ENCODE results near the gene BTN3A1. TPM values are rescaled to one million over a fixed set of nuclear protein-coding genes. Genes with fewer than 3 reads are reported as not detected.
"Not testable (repeated sequence)": the region's sequence is repeated elsewhere in the genome, so short reads cannot be mapped to it uniquely, and the experiment has no call there.

Gene BTN3A1
- total RNA-seq, 1 donor: 51.2 TPM

DNA sequence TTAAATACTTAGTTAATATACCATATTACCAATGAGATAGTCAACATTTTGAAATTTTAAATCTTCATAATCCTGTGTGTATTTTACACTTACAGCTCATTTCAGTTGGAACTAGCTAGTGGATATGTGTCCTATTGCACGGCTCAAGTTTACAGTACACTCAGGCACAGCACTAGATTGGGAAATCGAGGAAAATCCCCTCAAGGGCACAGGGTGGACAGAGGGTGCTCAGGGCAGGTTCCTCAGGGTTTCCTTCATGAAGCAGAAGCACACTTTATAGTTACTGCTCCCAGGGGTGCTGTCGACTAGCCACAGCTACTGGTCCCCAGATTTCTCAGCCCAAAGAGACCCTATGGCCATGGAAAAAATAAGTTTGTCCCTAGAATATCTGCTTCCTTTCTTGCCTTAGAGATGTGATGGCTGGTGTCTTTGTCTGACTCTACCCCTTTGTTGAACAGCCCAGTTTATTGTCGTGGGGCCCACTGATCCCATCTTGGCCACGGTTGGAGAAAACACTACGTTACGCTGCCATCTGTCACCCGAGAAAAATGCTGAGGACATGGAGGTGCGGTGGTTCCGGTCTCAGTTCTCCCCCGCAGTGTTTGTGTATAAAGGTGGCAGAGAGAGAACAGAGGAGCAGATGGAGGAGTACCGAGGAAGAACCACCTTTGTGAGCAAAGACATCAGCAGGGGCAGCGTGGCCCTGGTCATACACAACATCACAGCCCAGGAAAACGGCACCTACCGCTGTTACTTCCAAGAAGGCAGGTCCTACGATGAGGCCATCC lies 57.1 kb downstream of the BTN3A1 start:
- peak overlapping the region; percentile 83 for H3K4me3 ChIP-seq (ENCODE audit: low read length)
- no peaks in the 10 kb centered on the region for H3K27me3 ChIP-seq (ENCODE audit: insufficient read depth, low read length)
- no peaks in the 10 kb centered on the region for H3K9me3 ChIP-seq (ENCODE audit: low read depth, low read length)
- peaks cover 50% of the 10 kb centered on the region for H3K4me1 ChIP-seq (ENCODE audit: insufficient read depth, low read length)

DNA sequence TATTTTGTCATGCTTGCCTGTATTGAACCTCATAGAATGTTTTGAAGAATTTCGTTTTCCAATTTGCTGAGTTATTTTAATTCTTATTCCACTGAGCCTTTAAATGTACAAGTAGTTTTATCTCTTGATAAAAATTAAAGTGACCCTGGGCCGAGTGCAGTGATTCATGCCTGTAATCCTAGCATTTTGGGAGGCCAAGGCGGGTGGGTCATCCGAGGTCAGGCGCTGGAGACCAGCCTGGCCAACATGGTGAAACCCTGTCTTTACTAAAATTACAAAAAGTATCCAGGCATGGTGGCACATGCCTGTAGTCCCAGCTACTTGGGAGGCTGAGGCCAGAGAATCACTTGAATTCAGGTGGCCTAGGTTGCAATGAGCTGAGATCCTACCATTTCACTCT lies 59.3 kb downstream of the BTN3A1 start:
- H3K27me3 ChIP-seq (ENCODE audit: insufficient read depth, low read length); H3K4me3 ChIP-seq (ENCODE audit: low read length); H3K9me3 ChIP-seq (ENCODE audit: low read depth, low read length): not testable (repeated sequence)
- peaks cover 61% of the 10 kb centered on the region for H3K4me1 ChIP-seq (ENCODE audit: insufficient read depth, low read length)

DNA sequence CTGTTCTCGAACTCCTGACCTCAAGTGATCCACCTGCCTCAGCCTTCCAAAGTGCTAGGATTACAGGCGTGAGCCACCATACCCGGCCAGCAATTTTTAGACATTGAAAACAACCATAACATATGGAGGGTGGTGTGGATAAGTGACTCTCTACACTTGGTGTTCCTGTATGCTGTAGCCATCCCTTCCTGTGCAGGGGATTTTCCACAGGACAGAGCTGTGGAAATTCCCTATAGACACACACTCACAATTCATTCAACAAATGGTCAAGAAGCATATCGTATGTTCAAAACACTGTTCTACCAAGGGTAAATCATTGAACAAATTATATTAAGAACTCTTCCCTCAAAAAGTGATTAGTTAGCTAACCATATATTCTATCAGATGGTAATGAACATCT lies 61.9 kb downstream of the BTN3A1 start:
- Histone ChIP-seq H3K9me3 (ENCODE audit: low read depth, low read length) (no peaks in the 10 kb centered on the region), H3K27me3 (ENCODE audit: insufficient read depth, low read length) (no peaks in the 10 kb centered on the region), H3K4me3 (ENCODE audit: low read length) (no peak overlapping the region), H3K4me1 (ENCODE audit: insufficient read depth, low read length) (peaks cover 49% of the 10 kb centered on the region)

DNA sequence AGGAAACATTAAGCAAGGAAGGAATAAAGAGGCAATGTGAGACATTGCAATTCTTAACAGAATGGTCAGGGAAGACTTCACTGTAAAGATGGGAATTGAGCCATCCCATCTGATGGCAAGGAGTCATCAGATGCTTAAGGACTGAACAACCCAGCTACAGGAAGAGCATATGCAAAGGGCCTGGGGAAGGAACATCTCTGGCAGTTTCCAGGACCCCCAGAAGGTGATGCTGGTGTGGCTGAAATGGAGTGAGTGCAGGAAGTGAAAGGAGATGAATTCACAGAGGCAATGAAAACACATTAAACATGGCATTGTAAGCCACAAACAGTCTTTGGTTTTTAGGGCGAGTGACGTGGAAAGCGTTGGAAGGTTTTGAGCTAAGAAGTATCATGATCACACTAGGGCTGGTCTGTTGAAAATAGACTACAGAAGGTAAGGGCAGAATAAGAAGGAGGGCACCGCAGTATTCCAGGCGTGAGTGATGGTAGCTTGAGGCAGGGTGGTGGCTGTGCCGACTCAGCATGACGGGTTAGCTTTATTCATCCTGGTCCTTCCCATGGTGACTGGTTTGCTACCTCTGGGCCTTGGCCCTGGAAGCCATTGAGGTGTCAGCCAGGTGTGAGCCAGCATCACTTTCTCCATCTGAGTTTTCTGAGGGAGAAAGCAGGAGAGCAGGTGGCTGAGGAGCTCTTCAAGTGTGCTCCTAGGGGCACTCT lies 62.5 kb downstream of the BTN3A1 start:
- H3K27me3 ChIP-seq (ENCODE audit: insufficient read depth, low read length): no peaks in the 10 kb centered on the region
- H3K9me3 ChIP-seq (ENCODE audit: low read depth, low read length): no peaks in the 10 kb centered on the region
- no peak overlapping the region for H3K4me3 ChIP-seq (ENCODE audit: low read length)
- peaks cover 46% of the 10 kb centered on the region for H3K4me1 ChIP-seq (ENCODE audit: insufficient read depth, low read length)

Other genes with a start within 250 kb of the BTN3A1 start
- 32.0 TPM for gene BTN3A2, start 37.1 kb upstream of the BTN3A1 start, total RNA-seq
- gene BTN2A2, start 19.2 kb upstream of the BTN3A1 start, total RNA-seq: 29.2 TPM
- gene BTN3A3, start 38.2 kb downstream of the BTN3A1 start, total RNA-seq: 19.4 TPM
- 11.1 TPM for gene BTN2A1, start 55.7 kb downstream of the BTN3A1 start, total RNA-seq
- gene BTN1A1, start 98.0 kb downstream of the BTN3A1 start, total RNA-seq: not detected
- gene HMGN4, start 136.1 kb downstream of the BTN3A1 start, total RNA-seq: 40.4 TPM
- 36.9 TPM for gene ABT1, start 194.7 kb downstream of the BTN3A1 start, total RNA-seq

Measured in mononuclear cell (primary cell).